ENCODE measurements around the gene CSNK1E. TPM values are rescaled to one million over a fixed set of nuclear protein-coding genes. Genes with fewer than 3 reads are reported as not detected.

CSNK1E gene
- total and polyA plus RNA-seq, 9 of the 15 experiments (the other 6 are each of a cell fraction or from before 2014, with no cell fraction given) = 2.7 to 70.0 (median 41.3) TPM

GRCh38 chr22:38282397-38282796 lies 34.8 kb downstream of the CSNK1E start:
- Histone ChIP-seq H3K36me3 (ENCODE audit: control insufficient read depth, insufficient read depth, low read length) (no peaks in the 10 kb centered on the region), H2AFZ (ENCODE audit: low read depth, low read length) (no peak overlapping the region), H3K9me1 (ENCODE audit: control insufficient read depth, insufficient read depth, low read length) (no peaks in the 10 kb centered on the region), H3K27me3 (ENCODE audit: control insufficient read depth in 2 of 2, insufficient read depth in 2 of 2, low read length in 2 of 2) (no peaks in the 10 kb centered on the region), H3K4me3 (no peak overlapping the region), H3K4me2 (ENCODE audit: insufficient read depth, low read length) (no peak overlapping the region), H3K27ac (ENCODE audit: extremely low read depth, low read depth, low read length) (no peak overlapping the region), H3K4me1 (replicated peaks in 1 of 2; ENCODE audit: control insufficient read depth in 2 of 2, insufficient read depth in 2 of 2, low read length in 2 of 2) (peaks cover 13 to 25% of the 10 kb centered on the region in 2 experiments; a peak in 4 of 5 replicates), H3K9me3 (replicated peaks; ENCODE audit: control insufficient read depth, insufficient read depth, low read depth, low read length) (no peaks in the 10 kb centered on the region), H3K9ac (ENCODE audit: insufficient read depth in 1 of 2, low read depth in 2 of 2, low read length in 2 of 2) (peak overlapping the region in 1 of 2 experiments; percentile 5; a peak in 1 of 4 replicates), H4K20me1 (replicated peaks; ENCODE audit: control insufficient read depth, insufficient read depth, low read length) (no peaks in the 10 kb centered on the region), H3K79me2 (ENCODE audit: control insufficient read depth, insufficient read depth, low read length) (no peaks in the 10 kb centered on the region)
- in situ Hi-C loops (cut with MboI) = no loop called here
- intact Hi-C loops (cut with micrococcal nuclease) = no loop called here
- TF ChIP-seq E2F8 (IDR thresholded peaks at IDR 0.05; ENCODE audit: low read depth, partially characterized antibody) = no peak
- TF ChIP-seq SOX6 (IDR thresholded peaks at IDR 0.05) = no peak
- WGBS (ENCODE audit: insufficient coverage, low coverage, missing lambda C conversion rate) = 71% methylated on average over 8 of the region's 9 CpGs
- ChIA-PET CTCF (ENCODE audit: low intra/inter-chr PET ratio) (no interaction called here), POLR2A (interaction anchor here (0.6 to 1.7 kb wide), 2 partner anchors 10 to 614 kb away, joined by 3 to 5 read pairs; partner anchors contain the start of gene TMEM184B)
- DNase-seq (ENCODE audit: extremely low read depth in 1 of 4, low spot score in 3 of 4) = no peak
- BruUV-seq (replicated peaks) = no TSS peak
- FAIRE-seq = no peak
- no peak for ATAC-seq

GRCh38 chr22:38276166-38276565 lies 41.1 kb downstream of the CSNK1E start:
- peaks cover 5% of the 10 kb centered on the region; the same call in 1 of the 3 replicates for H3K36me3 ChIP-seq (ENCODE audit: control insufficient read depth, insufficient read depth, low read length)
- H3K9me1 ChIP-seq (ENCODE audit: control insufficient read depth, insufficient read depth, low read length) = no peaks in the 10 kb centered on the region
- intact Hi-C loops (cut with micrococcal nuclease) (no loop called here), in situ Hi-C loops (cut with MboI) (no loop called here)
- peaks cover 12 to 33% of the 10 kb centered on the region in 2 experiments; a peak in 4 of 5 replicates for H3K4me1 ChIP-seq (replicated peaks in 1 of 2; ENCODE audit: control insufficient read depth in 2 of 2, insufficient read depth in 2 of 2, low read length in 2 of 2)
- no peak for ATAC-seq
- ChIA-PET POLR2A (no interaction called here), CTCF (ENCODE audit: low intra/inter-chr PET ratio) (no interaction called here)
- H3K79me2 ChIP-seq (ENCODE audit: control insufficient read depth, insufficient read depth, low read length) = peaks cover 16% of the 10 kb centered on the region
- no peak for DNase-seq (ENCODE audit: extremely low read depth in 1 of 4, low spot score in 3 of 4)
- WGBS (ENCODE audit: insufficient coverage, low coverage, missing lambda C conversion rate) = 31% methylated on average over 2 of the region's 2 CpGs
- no peak overlapping the region for H3K4me2 ChIP-seq (ENCODE audit: insufficient read depth, low read length)
- H4K20me1 ChIP-seq (replicated peaks; ENCODE audit: control insufficient read depth, insufficient read depth, low read length) = peaks cover 7% of the 10 kb centered on the region; the same call in 1 of the 2 replicates
- H3K27me3 ChIP-seq (ENCODE audit: control insufficient read depth in 2 of 2, insufficient read depth in 2 of 2, low read length in 2 of 2) = no peaks in the 10 kb centered on the region
- H3K9me3 ChIP-seq (replicated peaks; ENCODE audit: control insufficient read depth, insufficient read depth, low read depth, low read length) = no peaks in the 10 kb centered on the region
- H3K27ac ChIP-seq (ENCODE audit: extremely low read depth, low read depth, low read length) = no peak overlapping the region
- H2AFZ ChIP-seq (ENCODE audit: low read depth, low read length) = 0 out of 2 replicates have a peak overlapping the region, but pooled peaks have one; percentile 26
- FAIRE-seq = no peak
- H3K9ac ChIP-seq (ENCODE audit: insufficient read depth in 1 of 2, low read depth in 2 of 2, low read length in 2 of 2) = 0 out of 4 replicates have a peak overlapping the region, but pooled peaks of 1 of the 2 experiments have one; percentile 26
- H3K4me3 ChIP-seq = no peak overlapping the region
- no TSS peak for BruUV-seq (replicated peaks)
- TF ChIP-seq ZNF780A (CRISPR knock-in tag; IDR thresholded peaks at IDR 0.05) = no peak
- TF ChIP-seq BRF1 (IDR thresholded peaks at IDR 0.05; ENCODE audit: borderline replicate concordance, extremely low read depth, insufficient read length) = no peak
- TF ChIP-seq PRPF4 (IDR thresholded peaks at IDR 0.05; ENCODE audit: insufficient read depth, low read depth, low read length, poor library complexity, severe bottlenecking) = no peak
- TF ChIP-seq DEAF1 (CRISPR knock-in tag; IDR thresholded peaks at IDR 0.05) = no peak
- no peak for TF ChIP-seq SFPQ (IDR thresholded peaks at IDR 0.05; ENCODE audit: low read depth, low read length)
- TF ChIP-seq ZNF766 (CRISPR knock-in tag; conservative IDR thresholded peaks at IDR 0.05) = no peak
